Activated CD8-positive, alpha-beta T cell treated with anti-CD3 and anti-CD28 coated beads for 36 hours (primary cell): ENCODE measurements around the gene NKTR. TPM values are rescaled to one million over a fixed set of nuclear protein-coding genes. Genes with fewer than 3 reads are reported as not detected.

Experiments
- ATAC-seq: fragments of 200-7000 bp; cut with Tn5 transposase; one replicate; pipeline ENCODE4 v1.10.0; 2021; ENCODE audit warnings: mild to moderate bottlenecking, moderate library complexity
- CTCF ChIA-PET: fragments of 350-600 bp; sonication (Branson Sonifier 250); formaldehyde crosslinking; loops from one replicate; lab custom pipeline; 2021; ENCODE audit warnings: antibody characterized with exemption; lab: Charles Lee
- POLR2A ChIA-PET: fragments of 350-600 bp; sonication (Branson Sonifier 250); formaldehyde crosslinking; loops from one replicate; lab custom pipeline; 2021; ENCODE audit warnings: antibody characterized with exemption; lab: Charles Lee
- DNase-seq: peaks from one replicate; pipeline ENCODE4 v3.0.0-alpha.2; 2020
- H3K27ac Mint-ChIP-seq: one replicate; pipeline ENCODE4 v1.8.0; 2021; ENCODE audit warnings: mild to moderate bottlenecking, mixed read lengths
- H3K27me3 Mint-ChIP-seq: one replicate; pipeline ENCODE4 v1.8.0; 2021; ENCODE audit warnings: mixed read lengths
- H3K36me3 Mint-ChIP-seq: one replicate; pipeline ENCODE4 v1.8.0; 2021; ENCODE audit warnings: low read depth, mixed read lengths
- H3K4me1 Mint-ChIP-seq: one replicate; pipeline ENCODE4 v1.8.0; 2021; ENCODE audit warnings: low read depth, mixed read lengths
- H3K4me3 Mint-ChIP-seq: one replicate; pipeline ENCODE4 v1.8.0; 2021; ENCODE audit warnings: mild to moderate bottlenecking, moderate library complexity, mixed read lengths
- H3K9me3 Mint-ChIP-seq: one replicate; pipeline ENCODE4 v1.8.0; 2021; ENCODE audit warnings: mixed read lengths
- intact Hi-C: fragments of 100-400 bp; cut with micrococcal nuclease; formaldehyde crosslinking; loops from one replicate; pipeline ENCODE4 v1.10.0; 2022
- total RNA-seq, 2 experiments: library from RNA; stranded (reverse); gene quantifications; one replicate each; pipeline ENCODE4 v1.2.3, GENCODE V29; 2021
- TF ChIP-seq, protein P1 (sequence below): fragments of 200-600 bp; IDR thresholded peaks from one replicate; pipeline ENCODE4 v1.8.0; 2022; ENCODE audit warnings: antibody characterized with exemption, mild to moderate bottlenecking

NKTR gene
- total RNA-seq, 2 experiments from 2014 or later, result 63.4 to 65.9 TPM

DNA sequence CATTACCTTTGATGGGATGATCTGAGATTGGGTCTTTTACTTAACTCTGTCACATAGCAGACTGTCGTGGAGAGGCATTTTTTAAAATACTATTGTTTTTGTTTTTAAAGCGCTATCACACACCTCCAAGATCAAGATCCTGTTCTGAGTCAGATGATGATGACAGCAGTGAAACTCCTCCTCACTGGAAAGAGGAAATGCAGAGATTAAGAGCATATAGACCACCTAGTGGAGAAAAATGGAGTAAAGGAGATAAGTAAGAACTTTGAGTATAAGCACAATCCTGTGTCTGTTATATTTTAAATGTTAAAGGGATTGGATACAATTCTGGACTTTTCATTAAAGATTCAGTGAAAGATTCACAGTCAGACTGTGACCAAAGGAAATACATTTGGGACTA is 34.6 kb downstream of the NKTR start:
- Mint-ChIP-seq H3K27ac (no peak overlapping the region), H3K36me3 (peaks cover 25% of the 10 kb centered on the region), H3K27me3 (no peaks in the 10 kb centered on the region), H3K4me3 (no peak overlapping the region), H3K4me1 (peaks cover 5% of the 10 kb centered on the region), H3K9me3 (no peaks in the 10 kb centered on the region)
- intact Hi-C loops, result loop anchor here (5.0 kb wide), 1 partner anchor 33 kb away; the partner anchor contains the start of gene NKTR
- TF ChIP-seq, protein P1, sequence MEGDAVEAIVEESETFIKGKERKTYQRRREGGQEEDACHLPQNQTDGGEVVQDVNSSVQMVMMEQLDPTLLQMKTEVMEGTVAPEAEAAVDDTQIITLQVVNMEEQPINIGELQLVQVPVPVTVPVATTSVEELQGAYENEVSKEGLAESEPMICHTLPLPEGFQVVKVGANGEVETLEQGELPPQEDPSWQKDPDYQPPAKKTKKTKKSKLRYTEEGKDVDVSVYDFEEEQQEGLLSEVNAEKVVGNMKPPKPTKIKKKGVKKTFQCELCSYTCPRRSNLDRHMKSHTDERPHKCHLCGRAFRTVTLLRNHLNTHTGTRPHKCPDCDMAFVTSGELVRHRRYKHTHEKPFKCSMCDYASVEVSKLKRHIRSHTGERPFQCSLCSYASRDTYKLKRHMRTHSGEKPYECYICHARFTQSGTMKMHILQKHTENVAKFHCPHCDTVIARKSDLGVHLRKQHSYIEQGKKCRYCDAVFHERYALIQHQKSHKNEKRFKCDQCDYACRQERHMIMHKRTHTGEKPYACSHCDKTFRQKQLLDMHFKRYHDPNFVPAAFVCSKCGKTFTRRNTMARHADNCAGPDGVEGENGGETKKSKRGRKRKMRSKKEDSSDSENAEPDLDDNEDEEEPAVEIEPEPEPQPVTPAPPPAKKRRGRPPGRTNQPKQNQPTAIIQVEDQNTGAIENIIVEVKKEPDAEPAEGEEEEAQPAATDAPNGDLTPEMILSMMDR, result no peak
- DNase-seq (no peak), ATAC-seq (peak; percentile 68)
- CTCF ChIA-PET, result no interaction called here
- POLR2A ChIA-PET, result interaction anchor here (1.2 kb wide), 1 partner anchor 21 kb away, joined by 3 read pairs; no protein-coding TSS in a partner anchor

DNA sequence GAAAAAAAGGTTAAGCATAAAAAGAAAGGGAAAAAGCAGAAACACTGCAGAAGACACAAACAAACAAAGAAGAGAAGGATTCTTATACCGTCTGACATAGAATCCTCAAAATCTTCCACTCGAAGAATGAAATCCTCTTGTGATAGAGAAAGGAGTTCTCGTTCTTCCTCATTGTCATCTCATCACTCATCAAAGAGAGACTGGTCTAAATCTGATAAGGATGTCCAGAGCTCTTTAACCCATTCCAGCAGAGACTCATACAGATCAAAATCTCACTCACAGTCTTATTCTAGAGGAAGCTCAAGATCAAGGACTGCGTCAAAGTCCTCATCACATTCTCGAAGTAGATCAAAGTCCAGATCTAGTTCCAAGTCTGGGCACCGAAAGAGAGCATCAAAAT is 36.5 kb downstream of the NKTR start:
- Mint-ChIP-seq H3K27ac (no peak overlapping the region), H3K36me3 (peaks cover 27% of the 10 kb centered on the region), H3K4me3 (no peak overlapping the region), H3K27me3 (no peaks in the 10 kb centered on the region), H3K4me1 (peaks cover 10% of the 10 kb centered on the region), H3K9me3 (no peaks in the 10 kb centered on the region)
- DNase-seq (no peak), ATAC-seq (no peak)
- intact Hi-C loops, result loop anchor here (5.0 kb wide), 1 partner anchor 35 kb away; the partner anchor contains the start of gene NKTR
- CTCF ChIA-PET, result interaction anchor here (1.1 to 2.8 kb wide), 7 partner anchors 11 to 55 kb away, joined by 4 to 18 read pairs (median 5); partner anchors contain the start of genes NKTR, SEC22C and SS18L2
- POLR2A ChIA-PET, result interaction anchor here (0.6 to 2.2 kb wide), 5 partner anchors 11 to 99 kb away, joined by 3 to 18 read pairs (median 4); partner anchors contain the start of genes NKTR, SEC22C and SS18L2
- TF ChIP-seq, protein P1, result no peak

DNA sequence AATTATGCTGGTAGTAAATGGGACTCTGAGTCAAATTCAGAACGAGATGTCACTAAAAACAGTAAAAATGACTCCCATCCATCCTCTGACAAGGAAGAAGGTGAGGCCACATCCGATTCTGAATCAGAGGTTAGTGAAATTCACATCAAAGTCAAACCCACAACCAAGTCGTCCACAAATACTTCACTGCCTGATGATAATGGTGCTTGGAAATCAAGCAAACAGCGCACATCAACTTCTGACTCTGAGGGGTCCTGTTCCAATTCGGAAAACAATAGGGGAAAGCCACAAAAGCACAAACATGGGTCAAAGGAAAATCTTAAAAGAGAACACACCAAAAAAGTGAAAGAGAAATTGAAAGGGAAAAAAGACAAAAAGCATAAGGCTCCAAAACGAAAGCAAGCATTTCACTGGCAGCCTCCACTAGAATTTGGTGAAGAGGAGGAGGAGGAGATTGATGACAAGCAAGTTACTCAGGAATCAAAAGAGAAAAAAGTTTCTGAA is 37.9 kb downstream of the NKTR start:
- intact Hi-C loops, result loop anchor here (5.0 kb wide), 1 partner anchor 36 kb away; the partner anchor contains the start of gene NKTR
- peaks cover 10% of the 10 kb centered on the region for H3K4me1 Mint-ChIP-seq
- ATAC-seq (peak; percentile 76), DNase-seq (peak; percentile 60)
- no peaks in the 10 kb centered on the region for H3K27me3 Mint-ChIP-seq
- POLR2A ChIA-PET, result interaction anchor here (0.9 kb wide), 1 partner anchor 47 kb away, joined by 3 read pairs; no protein-coding TSS in a partner anchor
- peaks cover 33% of the 10 kb centered on the region for H3K36me3 Mint-ChIP-seq
- H3K27ac Mint-ChIP-seq, result no peak overlapping the region
- TF ChIP-seq, protein P1, result no peak
- no peaks in the 10 kb centered on the region for H3K9me3 Mint-ChIP-seq
- CTCF ChIA-PET, result interaction anchor here (1.1 to 2.8 kb wide), 4 partner anchors 16 to 57 kb away, joined by 3 to 18 read pairs (median 13); partner anchors contain the start of genes NKTR and SEC22C
- H3K4me3 Mint-ChIP-seq, result no peak overlapping the region

DNA sequence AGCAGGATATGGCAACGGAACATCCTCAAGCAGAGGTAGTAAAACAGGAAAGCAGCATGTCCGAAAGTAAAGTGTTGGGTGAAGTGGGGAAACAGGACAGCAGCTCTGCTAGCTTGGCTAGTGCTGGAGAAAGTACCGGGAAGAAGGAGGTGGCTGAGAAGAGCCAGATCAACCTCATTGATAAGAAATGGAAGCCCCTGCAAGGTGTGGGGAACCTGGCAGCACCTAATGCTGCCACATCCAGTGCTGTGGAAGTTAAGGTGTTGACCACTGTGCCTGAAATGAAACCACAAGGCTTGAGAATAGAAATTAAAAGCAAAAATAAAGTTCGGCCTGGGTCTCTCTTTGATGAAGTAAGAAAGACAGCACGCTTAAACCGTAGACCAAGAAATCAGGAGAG is 38.7 kb downstream of the NKTR start:
- no peak overlapping the region for H3K27ac Mint-ChIP-seq
- H3K4me3 Mint-ChIP-seq, result no peak overlapping the region
- peaks cover 7% of the 10 kb centered on the region for H3K4me1 Mint-ChIP-seq
- POLR2A ChIA-PET, result interaction anchor here (0.7 to 1.1 kb wide), 2 partner anchors 38 to 112 kb away, joined by 3 to 4 read pairs; partner anchors contain the start of gene NKTR
- intact Hi-C loops, result loop anchor here (5.0 kb wide), 1 partner anchor 37 kb away; the partner anchor contains the start of gene NKTR
- no peaks in the 10 kb centered on the region for H3K27me3 Mint-ChIP-seq
- CTCF ChIA-PET, result no interaction called here
- H3K36me3 Mint-ChIP-seq, result peaks cover 29% of the 10 kb centered on the region
- TF ChIP-seq, protein P1, result no peak
- H3K9me3 Mint-ChIP-seq, result no peaks in the 10 kb centered on the region
- no peak for ATAC-seq
- DNase-seq, result no peak

DNA sequence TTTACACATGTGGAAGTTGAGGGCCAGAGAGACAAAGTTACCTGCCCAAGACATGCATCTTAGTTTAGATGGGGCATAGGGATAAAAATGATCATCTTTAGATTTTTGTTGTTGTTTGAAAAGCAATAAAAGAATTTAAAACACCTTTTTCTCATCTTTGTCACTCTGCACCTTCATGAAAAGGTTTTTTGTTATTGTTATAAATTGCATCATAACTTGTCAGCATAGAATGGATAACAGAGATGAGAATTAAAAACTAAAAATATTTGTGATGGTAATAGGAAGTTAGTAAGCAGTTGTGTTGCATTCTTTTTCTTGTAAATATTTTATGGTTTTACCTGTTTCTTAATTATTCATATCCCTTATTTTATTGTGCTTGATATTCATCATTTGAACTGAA is 39.6 kb downstream of the NKTR start:
- intact Hi-C loops, result no loop called here
- ATAC-seq, result no peak

More for the DNA sequence above, 39.6 kb downstream of the NKTR start:
- TF ChIP-seq, protein P1, result no peak
- H3K36me3 Mint-ChIP-seq, result peaks cover 35% of the 10 kb centered on the region
- no peaks in the 10 kb centered on the region for H3K9me3 Mint-ChIP-seq
- no peaks in the 10 kb centered on the region for H3K27me3 Mint-ChIP-seq
- no peak for DNase-seq
- peaks cover 5% of the 10 kb centered on the region for H3K4me1 Mint-ChIP-seq
- ChIA-PET POLR2A (interaction anchor here (1.1 to 1.8 kb wide), 2 partner anchors 14 to 39 kb away, joined by 3 to 4 read pairs; partner anchors contain the start of gene NKTR), CTCF (no interaction called here)
- no peak overlapping the region for H3K27ac Mint-ChIP-seq
- no peak overlapping the region for H3K4me3 Mint-ChIP-seq
